Neuronal stem cell (in vitro differentiated cells): ENCODE results near the gene NUDT22.

Experiments
- DNase-seq: peaks from one replicate; pipeline ENCODE4 v3.0.0-alpha.2; 2013; ENCODE audit warnings: low spot score
- H2AFZ ChIP-seq: one replicate; pipeline ENCODE4 v1.6.1; 2013; ENCODE audit warnings: mild to moderate bottlenecking, low read length, inconsistent platforms
- H2AK5ac ChIP-seq: 2 replicates; pipeline ENCODE4 v1.6.1; 2013; ENCODE audit warnings: low read depth, mild to moderate bottlenecking, inconsistent platforms, low read length, moderate library complexity, mixed read lengths
- H2BK120ac ChIP-seq: 2 replicates; pipeline ENCODE4 v1.6.1; 2013; ENCODE audit warnings: low read depth, mild to moderate bottlenecking, inconsistent platforms, low read length, moderate library complexity, mixed read lengths
- H2BK12ac ChIP-seq: one replicate; pipeline ENCODE4 v1.6.1; 2013; ENCODE audit warnings: low read length, inconsistent platforms
- H2BK15ac ChIP-seq: 2 replicates; pipeline ENCODE4 v1.6.1; 2013; ENCODE audit warnings: mild to moderate bottlenecking, low read length, inconsistent platforms, mixed read lengths
- H2BK5ac ChIP-seq: one replicate; pipeline ENCODE4 v1.6.1; 2013; ENCODE audit warnings: inconsistent platforms, mild to moderate bottlenecking, low read length, moderate library complexity
- H3K14ac ChIP-seq: one replicate; pipeline ENCODE4 v1.6.1; 2013; ENCODE audit warnings: low read length, inconsistent platforms
- H3K18ac ChIP-seq: 2 replicates; pipeline ENCODE4 v1.6.1; 2013; ENCODE audit warnings: low read length, inconsistent platforms
- H3K23ac ChIP-seq: 2 replicates; pipeline ENCODE4 v1.6.1; 2013; ENCODE audit warnings: low read depth, mild to moderate bottlenecking, mixed read lengths, low read length, inconsistent platforms; ENCODE audit not compliant: poor library complexity
- H3K27ac ChIP-seq: replicated peaks from 3 replicates; pipeline ENCODE4 v1.5.1; 2013; ENCODE audit warnings: low read length, inconsistent platforms
- H3K27me3 ChIP-seq, 3 experiments: 2 replicates each; pipeline ENCODE4 v1.6.1; 2013; ENCODE audit warnings: low read length in 3 of 3, mild to moderate bottlenecking in 2 of 3, inconsistent platforms in 1 of 3, low read depth in 1 of 3, mixed read lengths in 1 of 3, moderate library complexity in 1 of 3; ENCODE audit not compliant: control insufficient read depth in 3 of 3, insufficient read depth in 3 of 3
- H3K36me3 ChIP-seq, 2 donors: replicated peaks in 1 of 2; 2 replicates each; pipeline ENCODE4 v1.6.1; 2013; ENCODE audit warnings: low read length in 2 of 2; ENCODE audit not compliant: control insufficient read depth in 2 of 2, insufficient read depth in 2 of 2
- H3K4ac ChIP-seq: 2 replicates; pipeline ENCODE4 v1.6.1; 2013; ENCODE audit warnings: inconsistent platforms, mild to moderate bottlenecking, low read length, moderate library complexity
- H3K4me1 ChIP-seq, 2 donors: 1 replicate in 1 of 2; 2 replicates in 1 of 2; pipeline ENCODE4 v1.6.1; 2013; ENCODE audit warnings: low read length in 2 of 2, low read depth in 1 of 2; ENCODE audit not compliant: control insufficient read depth in 2 of 2, insufficient read depth in 1 of 2
- H3K4me2 ChIP-seq: one replicate; pipeline ENCODE4 v1.6.1; 2013; ENCODE audit warnings: mild to moderate bottlenecking, low read length, inconsistent platforms; ENCODE audit not compliant: insufficient read depth, poor library complexity, severe bottlenecking
- H3K4me3 ChIP-seq, 2 donors: 2 replicates each; pipeline ENCODE4 v1.5.1; 2013; ENCODE audit warnings: low read length in 2 of 2, mild to moderate bottlenecking in 2 of 2, inconsistent platforms in 1 of 2, moderate library complexity in 1 of 2
- H3K79me1 ChIP-seq: one replicate; pipeline ENCODE4 v1.6.1; 2013; ENCODE audit warnings: low read depth, mild to moderate bottlenecking, inconsistent platforms, low read length, moderate library complexity
- H3K9ac ChIP-seq: one replicate; pipeline ENCODE4 v1.6.1; 2013; ENCODE audit warnings: mild to moderate bottlenecking, low read depth, low read length, inconsistent platforms; ENCODE audit not compliant: poor library complexity
- H3K9me3 ChIP-seq, 2 donors: replicated peaks in 1 of 2; 2 replicates each; pipeline versions ENCODE3 to v1.6.1; 2013; ENCODE audit warnings: low read length in 2 of 2, mild to moderate bottlenecking in 2 of 2, inconsistent platforms in 1 of 2, low read depth in 1 of 2, mixed read lengths in 1 of 2, moderate library complexity in 1 of 2; ENCODE audit not compliant: control insufficient read depth in 2 of 2, insufficient read depth in 1 of 2
- H4K8ac ChIP-seq: one replicate; pipeline ENCODE4 v1.6.1; 2013; ENCODE audit warnings: low read depth, mild to moderate bottlenecking, inconsistent platforms, low read length, moderate library complexity
- H4K91ac ChIP-seq: one replicate; pipeline ENCODE4 v1.6.1; 2013; ENCODE audit warnings: low read length, low read depth, mild to moderate bottlenecking, inconsistent platforms; ENCODE audit not compliant: poor library complexity
- WGBS, 2 donors: extraction: QIAGEN DNeasy Blood & Tissue Kit; methylation state at CpG; one replicate each; pipeline ENCODE4 v1.1.7; 2013; ENCODE audit warnings: missing lambda C conversion rate in 2 of 2, mixed read lengths in 1 of 2; ENCODE audit not compliant: insufficient read length in 2 of 2, insufficient replicate concordance in 1 of 2; ENCODE audit errors: extremely low coverage in 2 of 2; 5-methylcytosine and 5-hydroxymethylcytosine counted together

The NUDT22 gene

DNA sequence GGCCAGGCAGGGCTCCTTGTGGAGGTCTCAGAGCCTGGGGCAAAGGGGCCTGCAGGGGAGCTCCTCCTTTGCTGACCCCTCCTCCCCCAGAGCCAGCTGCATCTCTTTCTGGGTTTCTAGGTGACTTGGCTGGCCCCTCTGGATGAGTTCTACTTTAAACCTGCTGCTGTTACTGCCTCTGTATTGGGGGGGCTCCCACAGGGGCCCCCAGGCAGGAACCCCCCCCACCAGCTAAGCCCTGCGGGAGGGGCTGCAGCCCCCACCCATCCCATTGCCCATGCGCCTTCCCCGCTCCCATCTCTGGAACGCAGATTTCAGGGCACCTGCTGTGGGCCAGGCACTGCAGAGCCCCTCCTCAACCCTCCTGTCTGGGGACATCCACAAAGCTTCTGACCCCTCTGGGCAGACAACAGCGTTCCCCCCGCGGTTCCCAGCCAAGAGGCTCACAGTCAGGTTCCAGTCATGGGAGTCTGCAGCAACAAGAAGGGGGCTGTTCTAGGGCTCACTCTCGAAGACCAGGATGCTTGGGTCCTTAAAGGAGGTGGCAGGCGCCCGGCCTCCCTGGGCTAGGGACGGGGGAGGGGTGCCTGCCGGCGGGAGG is 24.4 kb downstream of the NUDT22 start:
- H3K4ac ChIP-seq: peak overlapping the region; percentile 56
- no peaks in the 10 kb centered on the region for H3K9me3 ChIP-seq
- H3K18ac ChIP-seq: peak overlapping the region; percentile 98
- H2BK120ac ChIP-seq: peak overlapping the region; percentile 90
- H4K91ac ChIP-seq: peak overlapping the region; percentile 59
- H2BK5ac ChIP-seq: peak overlapping the region; percentile 83
- H2AFZ ChIP-seq: peak overlapping the region; percentile 97
- H2BK12ac ChIP-seq: peak overlapping the region; percentile 11
- H3K9ac ChIP-seq: peak overlapping the region; percentile 88
- peak overlapping the region; percentile 0 for H2AK5ac ChIP-seq
- peak overlapping the region; percentile 95 for H3K4me2 ChIP-seq
- H3K14ac ChIP-seq: no peak overlapping the region
- peaks cover 21 to 36% of the 10 kb centered on the region in 2 donors for H3K4me1 ChIP-seq
- WGBS, 2 donors: no CpG with 5 or more reads among the region's 13 CpGs
- H2BK15ac ChIP-seq: peak overlapping the region; percentile 98
- no peak overlapping the region for H3K27ac ChIP-seq
- no peaks in the 10 kb centered on the region for H3K27me3 ChIP-seq
- H4K8ac ChIP-seq: peak overlapping the region; percentile 49
- peak overlapping the region; percentile 70 to 71 for H3K4me3 ChIP-seq
- H3K23ac ChIP-seq: peak overlapping the region; percentile 86
- H3K79me1 ChIP-seq: peaks cover 7% of the 10 kb centered on the region
- no peak for DNase-seq
- H3K36me3 ChIP-seq: peaks cover 3 to 15% of the 10 kb centered on the region in 2 donors

DNA sequence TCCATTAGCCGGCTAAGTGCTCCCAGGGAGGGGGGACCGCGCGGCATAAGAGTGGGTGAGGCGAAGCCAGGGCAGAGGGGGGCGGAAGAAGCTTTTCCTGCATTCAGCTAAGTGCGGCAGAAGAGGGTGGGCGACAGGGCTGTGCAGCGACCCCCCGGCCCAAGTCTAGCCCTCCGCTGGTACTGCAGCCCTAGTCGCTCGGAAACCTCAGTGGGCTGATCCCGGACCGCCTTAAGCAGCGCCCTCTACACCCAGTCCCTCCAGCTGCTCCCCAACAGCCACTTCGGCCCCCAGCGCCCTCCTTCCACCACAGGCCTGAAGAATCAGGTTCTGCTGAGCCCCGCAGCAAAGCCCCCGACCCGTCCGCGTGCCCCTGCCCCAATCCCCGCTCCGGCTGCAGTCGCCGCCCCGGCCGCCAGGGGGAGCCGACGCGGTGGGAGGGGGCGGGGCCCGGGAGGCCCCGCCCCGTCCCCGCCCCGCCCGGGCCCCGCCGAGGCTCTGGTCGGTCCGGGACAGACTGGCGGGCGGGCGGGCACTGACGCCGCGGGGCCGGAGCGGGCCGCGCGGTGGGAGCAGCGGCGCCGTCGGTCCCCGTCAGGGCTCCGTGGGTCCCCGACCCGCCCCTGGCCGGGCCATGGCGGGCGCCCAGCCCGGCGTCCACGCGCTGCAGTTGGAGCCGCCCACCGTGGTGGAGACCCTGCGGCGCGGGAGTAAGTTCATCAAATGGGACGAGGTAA is 25.1 kb downstream of the NUDT22 start, which contains the start of gene PLCB3:
PLCB3 (plus strand) TSS at position 515 of the 737 bp plus-strand sequence; CDS start at position 635, 120 bp downstream.
- WGBS, 2 donors: no CpG with 5 or more reads among the region's 75 CpGs
- Histone ChIP-seq H3K9me3 (no peaks in the 10 kb centered on the region), H2AFZ (peak within 1 kb of the TSS; percentile 97), H3K27ac (no peak within 1 kb of the TSS), H2AK5ac (peak within 1 kb of the TSS; percentile 91), H3K4ac (peak within 1 kb of the TSS; percentile 56), H4K8ac (peak within 1 kb of the TSS; percentile 49), H3K18ac (peak within 1 kb of the TSS; percentile 98), H4K91ac (peak within 1 kb of the TSS; percentile 59), H3K36me3 (peaks cover 3 to 22% of the 10 kb centered on the region in 2 donors), H3K4me3 (peak within 1 kb of the TSS; percentile 70 to 89), H3K9ac (peak within 1 kb of the TSS; percentile 88), H2BK120ac (peak within 1 kb of the TSS; percentile 90), H3K4me2 (peak within 1 kb of the TSS; percentile 95), H3K79me1 (peaks cover under 1% of the 10 kb centered on the region), H2BK5ac (peak within 1 kb of the TSS; percentile 83), H2BK15ac (peak within 1 kb of the TSS; percentile 98), H3K4me1 (peaks cover 16 to 35% of the 10 kb centered on the region in 2 donors), H3K14ac (no peak within 1 kb of the TSS), H3K23ac (peak within 1 kb of the TSS; percentile 86), H3K27me3 (no peaks in the 10 kb centered on the region), H2BK12ac (peak within 1 kb of the TSS; percentile 11)
- peak; percentile 76 for DNase-seq

DNA sequence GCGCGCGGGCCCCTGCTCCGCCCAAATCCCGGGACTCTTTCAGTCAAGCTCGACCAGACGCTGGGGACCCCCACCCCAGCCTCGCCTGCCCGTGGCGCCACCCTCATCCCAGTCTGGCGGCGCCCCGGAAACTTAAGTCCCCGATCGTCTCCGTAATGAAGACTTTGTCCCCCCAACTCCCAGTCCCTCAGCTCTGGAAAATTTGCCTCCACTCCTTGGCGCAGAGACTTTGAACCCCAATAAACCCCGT is 25.6 kb downstream of the NUDT22 start:
- Histone ChIP-seq H3K27ac (no peak overlapping the region), H3K4me3 (peak overlapping the region; percentile 70 to 89), H3K9ac (peak overlapping the region; percentile 84), H3K18ac (peak overlapping the region; percentile 88), H3K9me3 (no peaks in the 10 kb centered on the region), H4K91ac (no peak overlapping the region), H3K23ac (no peak overlapping the region), H2BK15ac (no peak overlapping the region), H3K79me1 (no peaks in the 10 kb centered on the region), H2AFZ (peak overlapping the region; percentile 97), H3K4me2 (peak overlapping the region; percentile 95), H2BK120ac (no peak overlapping the region), H3K4ac (no peak overlapping the region), H4K8ac (no peak overlapping the region), H3K14ac (no peak overlapping the region), H2BK12ac (no peak overlapping the region), H2BK5ac (no peak overlapping the region), H3K27me3 (no peaks in the 10 kb centered on the region), H2AK5ac (peak overlapping the region; percentile 91), H3K4me1 (peaks cover 16 to 35% of the 10 kb centered on the region in 2 donors), H3K36me3 (peaks cover 6 to 27% of the 10 kb centered on the region in 2 donors)
- WGBS, 2 donors: no CpG with 5 or more reads among the region's 18 CpGs
- no peak for DNase-seq
